Mesendoderm (in vitro differentiated cells): ENCODE data around the gene PIK3R4.

Experiments used
- DNase-seq: peaks from one replicate; pipeline ENCODE4 v3.0.0; 2013
- H2AK5ac ChIP-seq: 2 replicates; pipeline ENCODE4 v1.6.1; 2013; ENCODE audit warnings: low read length, inconsistent platforms
- H2BK120ac ChIP-seq: 2 replicates; pipeline ENCODE4 v1.6.1; 2013; ENCODE audit warnings: low read depth, mild to moderate bottlenecking, low read length, moderate library complexity, mixed read lengths
- H2BK15ac ChIP-seq: replicated peaks from 2 replicates; pipeline ENCODE4 v1.6.1; 2013; ENCODE audit warnings: low read depth, mild to moderate bottlenecking, moderate library complexity
- H2BK5ac ChIP-seq: 2 replicates; pipeline ENCODE4 v1.6.1; 2013; ENCODE audit warnings: low read length, inconsistent platforms
- H3K18ac ChIP-seq: 2 replicates; pipeline ENCODE4 v1.6.1; 2013; ENCODE audit warnings: mild to moderate bottlenecking, low read length, mixed read lengths
- H3K23ac ChIP-seq: one replicate; pipeline ENCODE4 v1.6.1; 2013; ENCODE audit warnings: low read length
- H3K27ac ChIP-seq: 2 replicates; pipeline ENCODE4 v1.5.1; 2013; ENCODE audit warnings: low read depth, mild to moderate bottlenecking, inconsistent platforms, low read length, moderate library complexity
- H3K27me3 ChIP-seq: 2 replicates; pipeline ENCODE4 v1.6.1; 2013; ENCODE audit warnings: low read length, control low read depth, mild to moderate bottlenecking, inconsistent platforms; ENCODE audit not compliant: insufficient read depth, poor library complexity
- H3K36me3 ChIP-seq: 2 replicates; pipeline ENCODE4 v1.6.1; 2013; ENCODE audit warnings: low read length, inconsistent platforms; ENCODE audit not compliant: control insufficient read depth, insufficient read depth
- H3K4ac ChIP-seq: one replicate; pipeline ENCODE4 v1.6.1; 2013; ENCODE audit warnings: low read depth, mild to moderate bottlenecking, low read length, moderate library complexity
- H3K4me1 ChIP-seq: 2 replicates; pipeline ENCODE4 v1.6.1; 2013; ENCODE audit warnings: low read depth, low read length, inconsistent platforms; ENCODE audit not compliant: control insufficient read depth
- H3K4me2 ChIP-seq: 2 replicates; pipeline ENCODE4 v1.6.1; 2013; ENCODE audit warnings: low read length
- H3K4me3 ChIP-seq: 2 replicates; pipeline ENCODE4 v1.5.1; 2013; ENCODE audit warnings: mild to moderate bottlenecking, low read length
- H3K56ac ChIP-seq: one replicate; pipeline ENCODE4 v1.6.1; 2013; ENCODE audit warnings: low read length
- H3K79me1 ChIP-seq: 2 replicates; pipeline ENCODE4 v1.6.1; 2013; ENCODE audit warnings: low read length, inconsistent platforms
- H3K79me2 ChIP-seq: 2 replicates; pipeline ENCODE4 v1.6.1; 2013; ENCODE audit warnings: mild to moderate bottlenecking, low read length; ENCODE audit not compliant: control insufficient read depth, insufficient read depth
- H3K9ac ChIP-seq: 2 replicates; pipeline ENCODE4 v1.6.1; 2013; ENCODE audit warnings: low read length, inconsistent platforms
- H4K5ac ChIP-seq: one replicate; pipeline ENCODE4 v1.6.1; 2013; ENCODE audit warnings: low read length
- H4K8ac ChIP-seq: one replicate; pipeline ENCODE4 v1.6.1; 2013; ENCODE audit warnings: low read depth, mild to moderate bottlenecking, control low read depth, low read length, moderate library complexity
- WGBS: extraction: QIAGEN DNeasy Blood & Tissue Kit; methylation state at CpG from one replicate; pipeline ENCODE4 v1.1.7; 2013; ENCODE audit warnings: low lambda C conversion rate, missing lambda C conversion rate; ENCODE audit not compliant: insufficient coverage; ENCODE audit errors: extremely low coverage; 5-methylcytosine and 5-hydroxymethylcytosine counted together

PIK3R4 gene

DNA sequence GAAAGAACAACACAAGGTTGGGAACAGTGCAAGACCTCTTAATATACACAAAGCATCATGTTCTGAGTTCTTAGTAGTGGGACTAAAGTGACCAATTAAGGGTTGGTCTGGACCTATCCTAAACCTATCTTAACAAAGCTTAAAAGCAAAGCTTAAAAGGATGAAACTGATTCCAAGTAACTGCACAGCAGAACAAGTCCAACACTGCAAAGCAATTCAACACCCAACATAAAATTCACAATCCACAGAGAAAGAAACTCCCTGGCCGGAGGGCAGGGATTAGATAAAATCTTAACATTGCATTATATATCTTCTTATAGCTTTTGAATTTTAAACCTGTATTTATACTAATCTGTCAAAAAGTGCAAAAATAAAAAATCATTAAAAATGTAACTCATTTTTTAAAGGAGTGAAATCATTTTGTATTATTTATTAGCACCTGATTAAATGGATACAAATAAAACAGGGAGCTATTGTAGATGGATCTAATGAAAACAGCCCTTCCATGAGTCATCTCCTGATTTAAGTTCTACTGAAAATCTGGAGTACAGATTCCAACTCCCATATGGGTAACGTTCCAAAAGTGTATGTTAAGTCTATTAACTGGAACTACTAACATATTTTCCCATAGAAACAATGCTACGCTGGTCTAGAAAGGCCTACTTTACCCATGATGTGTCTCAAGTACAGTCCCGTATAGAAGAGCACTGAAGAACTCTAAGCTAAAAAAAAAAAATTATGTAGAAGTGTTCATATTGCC is 34.9 kb downstream of the PIK3R4 start:
- no peak for DNase-seq
- no peak overlapping the region for H3K27ac ChIP-seq
- H4K8ac ChIP-seq: no peak overlapping the region
- H3K4ac ChIP-seq: no peak overlapping the region
- no peaks in the 10 kb centered on the region for H3K79me1 ChIP-seq
- no peaks in the 10 kb centered on the region for H3K4me1 ChIP-seq
- H2BK5ac ChIP-seq: no peak overlapping the region
- no peak overlapping the region for H4K5ac ChIP-seq
- H3K36me3 ChIP-seq: no peaks in the 10 kb centered on the region
- H3K56ac ChIP-seq: no peak overlapping the region
- H3K27me3 ChIP-seq: no peaks in the 10 kb centered on the region
- H3K79me2 ChIP-seq: no peaks in the 10 kb centered on the region
- no peak overlapping the region for H3K4me3 ChIP-seq
- no peak overlapping the region for H3K9ac ChIP-seq
- no peak overlapping the region for H3K4me2 ChIP-seq
- no peak overlapping the region for H3K18ac ChIP-seq
- no peak overlapping the region for H2BK120ac ChIP-seq
- WGBS: no CpG with 5 or more reads among the region's 4 CpGs
- H2BK15ac ChIP-seq: no peak overlapping the region
- no peak overlapping the region for H2AK5ac ChIP-seq
- no peak overlapping the region for H3K23ac ChIP-seq

DNA sequence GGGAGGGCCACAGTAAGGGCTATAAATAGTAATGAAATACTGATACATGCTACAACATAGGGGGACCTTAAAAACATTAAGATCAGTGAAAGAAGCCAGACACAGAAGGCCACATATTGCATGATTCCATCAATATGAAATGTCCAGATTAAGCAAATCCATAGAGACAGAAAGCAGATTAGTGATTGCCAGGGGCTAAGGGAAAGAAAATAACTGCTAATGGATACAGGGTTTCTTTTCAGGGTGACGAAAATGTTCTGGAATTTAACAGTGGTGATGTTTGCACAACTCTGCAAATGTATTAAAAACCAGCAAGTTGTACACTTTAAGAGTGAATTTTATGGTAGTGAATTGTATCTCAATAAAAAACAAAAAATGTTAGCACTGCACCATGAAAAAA is 37.0 kb downstream of the PIK3R4 start:
- no CpG with 5 or more reads among the region's 1 CpG for WGBS
- no peak overlapping the region for H3K56ac ChIP-seq
- H3K23ac ChIP-seq: no peak overlapping the region
- no peak overlapping the region for H3K18ac ChIP-seq
- H3K27ac ChIP-seq: no peak overlapping the region
- no peaks in the 10 kb centered on the region for H3K27me3 ChIP-seq
- no peak overlapping the region for H3K4me3 ChIP-seq
- no peak overlapping the region for H3K9ac ChIP-seq
- DNase-seq: no peak
- no peak overlapping the region for H2BK120ac ChIP-seq
- H2BK15ac ChIP-seq: no peak overlapping the region
- no peak overlapping the region for H2BK5ac ChIP-seq
- H4K8ac ChIP-seq: no peak overlapping the region
- H3K79me2 ChIP-seq: no peaks in the 10 kb centered on the region
- H3K4me2 ChIP-seq: no peak overlapping the region
- no peaks in the 10 kb centered on the region for H3K79me1 ChIP-seq
- no peak overlapping the region for H3K4ac ChIP-seq
- no peaks in the 10 kb centered on the region for H3K4me1 ChIP-seq
- H4K5ac ChIP-seq: no peak overlapping the region
- no peak overlapping the region for H2AK5ac ChIP-seq
- no peaks in the 10 kb centered on the region for H3K36me3 ChIP-seq

DNA sequence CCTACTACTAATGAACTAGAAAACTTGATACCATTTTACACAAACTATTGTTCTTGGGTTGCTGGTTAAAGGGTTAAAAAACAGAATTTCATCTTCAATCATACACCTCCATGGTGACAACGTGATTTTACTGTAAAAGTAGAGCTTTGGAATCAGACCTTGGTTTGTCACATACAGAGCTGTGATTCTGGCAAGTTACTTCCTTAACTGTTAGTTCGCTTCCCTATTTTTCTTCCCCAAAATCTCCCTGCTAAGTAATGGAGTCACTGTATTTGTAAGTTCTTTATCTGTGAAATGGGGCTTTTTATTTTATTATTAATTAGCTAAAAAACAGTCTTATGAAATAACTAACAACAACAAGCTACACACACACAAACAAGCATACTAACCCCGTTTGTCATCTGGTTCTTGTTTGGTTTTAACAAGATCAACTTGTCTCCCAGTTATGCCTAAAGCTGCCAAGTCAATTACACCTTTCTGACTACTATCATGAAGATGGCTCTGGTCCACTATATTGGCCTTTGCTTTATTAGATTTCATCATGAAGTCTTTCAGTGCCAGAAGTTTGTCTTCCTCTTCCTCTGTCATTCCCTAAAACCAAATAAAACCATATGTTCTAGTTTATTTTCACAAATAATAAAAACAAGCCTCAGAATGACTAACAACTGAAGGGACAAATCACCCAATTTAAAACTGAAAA is 38.6 kb downstream of the PIK3R4 start:
- no peak overlapping the region for H2AK5ac ChIP-seq
- H2BK5ac ChIP-seq: no peak overlapping the region
- no peak overlapping the region for H3K4me3 ChIP-seq
- no peak overlapping the region for H2BK15ac ChIP-seq
- WGBS: no CpG with 5 or more reads among the region's 3 CpGs
- no peak for DNase-seq
- H3K4me1 ChIP-seq: no peaks in the 10 kb centered on the region
- no peak overlapping the region for H4K5ac ChIP-seq
- no peak overlapping the region for H4K8ac ChIP-seq
- H3K27me3 ChIP-seq: no peaks in the 10 kb centered on the region
- H3K9ac ChIP-seq: no peak overlapping the region
- H3K18ac ChIP-seq: no peak overlapping the region
- no peaks in the 10 kb centered on the region for H3K79me2 ChIP-seq
- H3K27ac ChIP-seq: no peak overlapping the region
- no peak overlapping the region for H3K56ac ChIP-seq
- no peaks in the 10 kb centered on the region for H3K36me3 ChIP-seq
- no peak overlapping the region for H2BK120ac ChIP-seq
- H3K4ac ChIP-seq: no peak overlapping the region
- H3K4me2 ChIP-seq: no peak overlapping the region
- H3K23ac ChIP-seq: no peak overlapping the region
- no peaks in the 10 kb centered on the region for H3K79me1 ChIP-seq

DNA sequence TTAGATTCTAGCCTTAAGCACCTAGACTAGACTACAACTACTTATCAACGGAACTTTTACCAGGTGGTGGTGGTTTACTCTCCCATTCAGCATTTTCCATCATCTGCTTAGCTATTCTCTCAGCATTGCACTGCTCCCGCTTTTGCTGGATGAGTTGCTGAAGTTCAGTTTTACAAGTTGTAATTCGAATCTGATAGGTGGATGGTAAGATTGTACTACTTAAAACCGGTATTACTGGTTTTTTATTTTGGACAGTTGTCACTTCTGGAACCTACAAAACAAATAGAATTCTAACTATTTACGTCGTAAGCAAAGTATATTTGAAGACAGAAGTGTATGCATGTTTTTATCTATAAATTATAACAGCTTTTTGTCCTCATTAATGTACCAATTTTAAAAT is 41.1 kb downstream of the PIK3R4 start:
- Histone ChIP-seq H2AK5ac (no peak overlapping the region), H4K5ac (no peak overlapping the region), H3K56ac (no peak overlapping the region), H3K9ac (no peak overlapping the region), H4K8ac (no peak overlapping the region), H2BK120ac (no peak overlapping the region), H3K23ac (no peak overlapping the region), H3K79me2 (no peaks in the 10 kb centered on the region), H3K4me2 (no peak overlapping the region), H3K79me1 (no peaks in the 10 kb centered on the region), H3K18ac (no peak overlapping the region), H3K27ac (no peak overlapping the region), H3K36me3 (no peaks in the 10 kb centered on the region), H3K4me1 (no peaks in the 10 kb centered on the region), H2BK15ac (no peak overlapping the region), H3K27me3 (no peaks in the 10 kb centered on the region), H3K4ac (no peak overlapping the region), H2BK5ac (no peak overlapping the region), H3K4me3 (no peak overlapping the region)
- DNase-seq: no peak
- no CpG with 5 or more reads among the region's 6 CpGs for WGBS

DNA sequence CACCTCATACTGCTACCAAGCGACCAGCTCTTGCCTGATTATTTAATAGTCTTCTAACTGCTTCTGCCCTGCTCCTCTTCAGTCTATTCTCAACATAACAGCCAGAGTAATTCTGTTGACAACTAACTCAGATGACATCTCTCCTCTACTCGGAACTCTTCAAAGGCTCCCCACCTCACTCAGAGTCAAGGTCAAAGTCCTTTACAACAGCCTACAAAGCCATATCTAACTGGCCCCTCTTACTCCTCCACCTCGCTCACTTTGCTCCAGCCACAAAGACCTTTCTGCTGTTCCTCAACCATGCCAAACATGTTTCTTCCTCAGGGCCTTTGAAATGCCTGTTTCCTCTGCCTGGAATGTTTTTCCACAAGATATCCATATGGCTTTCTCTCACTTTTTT is 43.6 kb downstream of the PIK3R4 start:
- no peak overlapping the region for H2BK120ac ChIP-seq
- H3K4me3 ChIP-seq: no peak overlapping the region
- no peak overlapping the region for H3K4ac ChIP-seq
- WGBS: no CpG with 5 or more reads among the region's 3 CpGs
- H3K4me2 ChIP-seq: no peak overlapping the region
- no peak overlapping the region for H4K5ac ChIP-seq
- H2BK15ac ChIP-seq: no peak overlapping the region
- no peak overlapping the region for H4K8ac ChIP-seq
- no peak overlapping the region for H3K27ac ChIP-seq
- H2AK5ac ChIP-seq: no peak overlapping the region
- no peak overlapping the region for H3K9ac ChIP-seq
- no peak for DNase-seq
- H3K79me1 ChIP-seq: no peaks in the 10 kb centered on the region
- no peak overlapping the region for H3K23ac ChIP-seq
- no peak overlapping the region for H3K56ac ChIP-seq
- H3K36me3 ChIP-seq: no peaks in the 10 kb centered on the region
- no peaks in the 10 kb centered on the region for H3K27me3 ChIP-seq
- no peaks in the 10 kb centered on the region for H3K79me2 ChIP-seq
- no peaks in the 10 kb centered on the region for H3K4me1 ChIP-seq
- no peak overlapping the region for H3K18ac ChIP-seq
- no peak overlapping the region for H2BK5ac ChIP-seq
